Measurements from ENCODE around the gene MED13L.
"Not testable (repeated sequence)": the region's sequence is repeated elsewhere in the genome, so short reads cannot be mapped to it uniquely, and the experiment has no call there.

Gene MED13L

DNA sequence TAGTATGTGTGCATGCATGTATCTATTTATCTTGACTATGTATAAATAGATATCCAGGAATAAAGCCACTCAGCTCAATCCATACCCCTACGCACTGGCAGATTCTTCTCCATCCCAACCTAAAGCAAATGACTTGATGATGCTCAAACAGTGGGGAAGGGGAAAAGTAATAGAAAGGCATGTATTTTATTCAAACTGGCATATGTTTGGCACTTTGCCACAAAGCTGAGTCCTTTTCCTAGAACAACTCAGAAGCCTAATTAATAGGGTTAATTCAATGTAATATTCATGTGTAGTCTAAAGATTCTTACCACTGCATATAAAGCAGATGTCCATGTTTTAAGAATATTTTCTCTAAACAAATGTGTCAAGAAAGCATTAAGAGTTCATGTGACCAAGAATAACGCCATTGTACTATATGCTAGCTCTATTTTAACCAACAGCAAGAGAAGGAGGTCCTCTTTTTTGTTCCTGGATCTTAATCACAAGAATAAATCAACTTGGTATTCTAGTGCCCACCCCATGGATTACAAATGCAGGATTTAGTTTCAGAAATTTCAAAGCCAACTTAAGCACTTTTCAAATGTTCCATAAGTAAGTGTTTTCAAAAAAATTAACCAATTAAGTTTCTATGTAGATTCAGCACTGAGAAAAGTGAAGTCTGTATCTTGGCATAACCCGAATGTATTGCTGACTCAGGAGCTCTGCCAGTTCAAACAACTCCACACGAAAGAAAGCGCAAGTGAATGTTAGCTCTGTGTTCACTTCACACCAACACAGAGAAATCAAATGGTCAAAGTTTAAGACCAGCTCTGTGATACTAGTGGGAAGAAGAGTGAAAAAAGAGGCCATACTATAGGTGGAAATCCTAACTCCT, 233.6 kb downstream of the MED13L start:
- no peak for DNase-seq

DNA sequence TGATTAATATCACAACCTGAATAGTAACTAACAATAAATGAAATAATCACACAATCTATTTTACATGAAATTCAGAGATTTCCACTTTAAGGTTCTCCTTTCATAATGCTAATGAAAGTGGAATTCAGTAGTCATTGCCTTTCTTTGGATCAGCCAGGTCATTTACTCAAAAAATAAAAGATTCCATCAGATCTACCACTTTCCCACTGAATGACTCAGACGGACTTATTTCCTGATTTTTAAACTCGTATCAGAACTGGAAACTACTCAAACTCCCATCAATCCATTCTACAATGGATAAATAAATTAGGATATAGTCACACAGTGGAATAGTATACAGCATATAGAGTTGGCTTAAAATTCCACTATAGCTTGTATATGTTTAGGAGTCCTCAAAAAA, 237.1 kb downstream of the MED13L start:
- DNase-seq, result no peak

DNA sequence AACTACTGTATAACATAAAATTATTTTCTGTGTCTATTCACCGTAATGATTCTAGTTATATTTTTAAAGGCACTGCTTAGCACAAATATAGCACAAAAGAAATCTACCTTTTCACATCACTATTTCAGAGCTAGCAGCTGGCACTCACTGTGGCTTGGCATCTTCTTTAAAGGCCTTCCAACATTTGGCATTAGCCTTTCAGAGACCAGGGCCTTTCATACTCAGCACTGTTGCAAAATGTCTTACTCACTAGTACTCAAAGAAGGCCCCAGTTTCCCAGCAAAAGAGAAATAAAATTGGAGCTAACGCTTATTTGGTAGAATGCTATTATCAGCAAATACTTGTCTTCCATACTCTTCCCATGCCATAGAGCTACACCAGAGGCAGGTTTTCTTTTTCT, 238.4 kb downstream of the MED13L start:
- no peak for DNase-seq

DNA sequence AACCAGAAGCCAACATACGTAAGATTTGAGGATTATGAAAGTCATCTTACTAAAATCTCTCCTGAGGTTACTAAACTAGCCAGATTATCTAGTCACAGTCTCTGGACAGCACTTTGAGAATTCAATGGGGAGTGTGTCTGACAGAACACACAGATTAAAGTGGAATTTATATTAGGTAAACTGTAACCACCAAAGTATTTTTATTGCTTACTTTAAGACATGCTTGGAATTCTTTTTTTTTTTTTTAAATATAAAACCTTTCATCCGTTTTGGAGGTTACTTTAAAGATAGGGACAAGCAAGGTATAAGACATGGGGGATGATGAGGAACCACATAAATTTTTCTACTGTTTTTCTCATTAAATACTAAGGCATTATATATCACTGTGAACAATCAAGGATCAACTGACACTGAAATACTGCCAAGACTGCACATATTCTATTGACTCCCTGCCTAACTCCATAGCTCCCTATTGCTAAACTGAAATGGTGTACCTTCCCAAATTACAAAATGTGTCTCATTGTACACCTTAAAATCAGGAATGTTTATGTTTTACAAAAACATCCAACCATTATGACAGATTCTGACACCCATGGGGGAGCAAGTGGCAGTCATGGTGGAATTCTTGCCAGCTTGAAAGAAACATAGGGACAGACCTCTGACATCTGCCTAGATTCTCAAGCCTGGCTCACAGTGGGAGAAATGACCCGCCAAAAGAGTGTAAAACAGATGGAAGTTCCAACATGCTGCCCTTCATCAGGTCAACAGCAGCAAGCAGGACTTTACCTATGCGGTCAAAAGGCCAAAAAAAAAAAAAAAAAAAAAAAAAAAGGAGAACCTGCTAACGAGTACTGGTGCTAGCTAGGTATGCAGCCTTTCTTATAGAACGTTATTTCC, 239.3 kb downstream of the MED13L start:
- no peak for DNase-seq

DNA sequence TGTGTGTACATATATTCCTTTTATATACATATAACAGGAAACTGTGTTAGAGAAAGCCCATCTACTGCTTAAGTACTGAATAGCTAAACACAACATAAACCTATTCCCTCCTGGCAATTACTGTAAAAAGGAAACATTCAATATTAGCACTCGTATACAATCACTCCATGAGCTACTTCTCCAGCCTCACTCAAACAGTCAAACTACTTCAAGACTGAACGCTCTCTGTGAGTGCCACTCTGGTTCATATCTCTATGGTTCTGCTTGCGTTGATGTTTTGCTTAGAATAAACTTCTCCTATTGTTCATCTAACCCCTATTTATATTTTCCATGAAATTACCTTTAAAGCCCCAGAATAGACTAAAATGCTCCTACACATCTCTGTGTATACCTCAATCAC, 243.7 kb downstream of the MED13L start:
- DNase-seq, result no peak

DNA sequence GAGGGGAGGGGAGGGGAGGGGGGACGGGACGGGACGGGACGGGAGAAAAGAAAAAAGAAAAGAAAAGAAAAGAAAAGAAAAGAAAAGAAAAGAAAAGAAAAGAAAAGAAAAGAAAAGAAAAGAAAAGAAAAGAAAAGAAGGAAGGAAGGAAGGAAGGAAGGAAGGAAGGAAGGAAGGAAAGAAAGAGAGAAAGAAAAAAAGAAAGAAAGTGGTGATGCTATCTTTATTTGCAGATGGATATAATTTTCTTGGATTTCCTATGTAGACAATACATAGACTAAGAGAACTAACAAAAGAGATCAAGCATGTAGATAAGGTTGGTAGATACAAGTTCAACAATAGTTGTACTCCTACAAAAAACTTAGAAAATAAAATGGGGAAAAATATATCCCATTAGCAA, 245.9 kb downstream of the MED13L start:
- DNase-seq, result not testable (repeated sequence)

DNA sequence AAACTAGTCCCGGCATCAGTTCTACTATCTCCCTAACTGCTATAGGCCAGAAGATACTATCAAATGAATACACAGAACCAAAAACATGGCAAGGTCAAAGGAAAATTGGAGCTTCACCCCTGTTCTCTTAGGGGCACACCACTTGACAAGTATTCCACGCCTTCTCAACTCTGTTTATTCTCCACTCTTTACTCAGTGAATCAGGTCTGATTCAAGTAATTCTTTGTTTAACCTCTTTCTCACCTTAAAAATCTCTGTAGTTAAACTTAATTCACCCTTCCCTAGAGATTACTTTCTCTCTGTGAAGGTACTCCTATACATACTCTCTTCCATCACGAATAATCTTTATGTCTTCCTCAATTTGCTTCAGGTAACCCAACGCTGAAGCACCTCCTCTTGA, 248.9 kb downstream of the MED13L start:
- DNase-seq, result no peak

DNA sequence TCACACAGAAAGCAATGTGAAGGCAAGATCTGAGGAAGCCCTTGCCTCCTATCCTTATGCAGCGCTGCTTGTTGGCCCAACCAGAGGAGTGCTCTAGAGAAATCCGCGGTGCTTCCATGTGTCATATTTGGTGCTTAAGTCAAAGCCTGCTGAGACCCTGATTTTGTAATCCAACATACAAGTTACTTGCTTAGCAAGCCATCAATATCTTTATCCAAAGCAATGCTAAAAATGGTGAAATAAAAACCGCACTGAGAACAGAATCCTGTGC, 250.0 kb downstream of the MED13L start:
- no peak for DNase-seq

DNA sequence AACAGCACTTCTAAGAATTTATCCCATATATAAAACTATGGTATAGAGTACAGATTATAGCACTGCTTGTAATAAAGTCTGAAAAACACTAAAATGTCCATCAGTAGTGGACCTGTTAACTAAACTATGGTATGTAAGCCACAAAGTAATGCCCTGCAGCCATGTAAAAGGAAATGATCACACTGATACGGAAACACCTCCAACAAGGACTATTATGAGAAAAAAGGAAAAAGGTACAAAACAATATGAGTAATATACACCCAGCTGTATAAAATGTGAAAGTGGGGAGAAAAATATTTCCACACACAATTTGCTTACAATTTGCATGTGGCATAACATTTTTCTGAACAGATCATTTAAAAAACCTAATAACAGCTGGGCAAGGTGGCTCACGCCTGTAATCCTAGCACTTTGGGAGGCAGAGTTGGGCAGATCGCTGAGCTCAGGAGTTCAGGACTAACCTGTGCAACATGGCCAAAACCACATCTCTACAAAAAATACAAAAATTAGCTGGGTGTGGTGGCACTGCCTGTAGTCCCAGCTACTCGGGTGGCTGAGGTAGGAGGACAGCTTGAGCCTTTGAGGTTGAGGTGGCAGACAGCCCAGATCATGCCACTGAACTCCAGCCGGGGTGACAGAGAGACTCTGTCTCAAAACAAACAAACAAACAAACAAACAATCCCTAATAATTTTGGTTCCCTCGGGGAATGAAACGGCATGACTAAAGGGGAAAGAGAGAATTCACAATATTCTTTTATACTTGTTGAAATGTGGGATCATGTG, 250.5 kb downstream of the MED13L start:
- no peak for DNase-seq

DNA sequence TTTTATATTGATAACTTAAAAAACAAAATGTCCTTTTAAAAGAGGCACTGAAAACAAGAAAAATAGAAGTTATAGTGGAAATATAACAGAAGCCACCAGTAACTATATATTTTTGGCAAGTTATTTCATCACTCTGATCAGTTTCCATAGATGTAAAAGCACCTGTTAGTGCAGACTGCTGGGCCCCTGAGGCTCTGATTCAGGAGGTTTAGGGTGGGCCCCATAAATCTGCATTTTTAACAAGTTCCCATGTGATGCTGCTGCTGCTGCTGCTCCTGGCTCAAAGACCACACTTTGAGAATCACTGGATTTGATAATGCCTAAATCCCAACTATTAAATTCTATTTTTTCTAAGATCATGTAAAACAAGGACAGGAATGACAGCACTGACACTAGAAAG, 251.1 kb downstream of the MED13L start:
- no peak for DNase-seq

DNA sequence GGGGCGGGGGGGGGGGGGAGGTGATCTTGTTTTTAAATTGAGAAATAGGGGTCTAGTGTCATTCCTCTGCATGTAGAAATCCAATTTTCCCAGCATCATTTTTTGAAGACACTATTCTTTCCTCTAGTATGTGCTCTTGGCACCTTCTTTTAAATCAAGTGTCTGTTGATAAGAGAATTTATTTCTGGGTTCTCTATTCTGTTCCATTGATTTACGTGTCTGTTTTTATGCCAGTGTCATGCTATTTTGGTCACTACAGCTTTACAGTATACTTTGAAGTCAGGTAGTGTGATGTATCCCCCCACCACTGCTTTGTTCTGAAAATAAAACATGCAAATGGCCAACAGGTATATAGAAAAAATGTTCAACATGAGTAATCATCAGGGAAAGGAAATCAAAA, 252.7 kb downstream of the MED13L start:
- no peak for DNase-seq

DNA sequence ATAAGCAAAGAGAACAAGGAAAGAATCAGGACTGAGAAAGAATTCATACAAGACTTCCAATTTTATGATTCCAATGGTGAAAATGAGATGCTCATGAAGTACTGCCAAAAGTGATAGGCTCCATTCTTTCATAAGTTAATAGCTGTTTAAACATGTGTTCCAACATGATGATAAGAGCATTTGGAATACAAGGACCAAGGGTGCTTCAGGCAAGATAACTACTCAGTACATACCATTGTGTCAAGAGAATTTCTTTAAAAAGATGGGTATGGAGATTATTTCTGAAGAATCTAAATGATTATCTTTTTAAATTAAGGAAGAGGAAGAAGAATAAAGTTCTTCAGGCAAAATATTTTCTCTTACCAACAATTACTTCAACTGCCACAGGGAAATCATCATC, 258.1 kb downstream of the MED13L start:
- no peak for DNase-seq

DNA sequence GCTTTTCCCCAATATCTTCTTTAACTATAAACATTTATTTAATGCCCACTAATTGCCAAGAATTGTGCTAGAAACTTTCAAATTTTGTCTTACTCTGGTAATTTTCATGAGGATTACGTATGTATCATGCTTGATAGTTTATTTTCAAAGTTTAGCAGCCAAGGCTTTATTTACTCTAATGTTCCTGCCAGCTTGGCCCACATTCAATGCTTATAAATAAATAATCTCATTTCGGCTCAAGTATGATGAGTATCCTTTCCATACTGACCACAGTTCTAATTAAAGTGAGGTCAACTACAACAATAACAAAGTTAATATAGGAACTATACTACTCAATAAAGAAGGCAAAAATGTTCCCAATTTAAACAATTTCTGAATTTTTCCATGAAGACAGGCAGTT, 259.2 kb downstream of the MED13L start:
- DNase-seq, result no peak

DNA sequence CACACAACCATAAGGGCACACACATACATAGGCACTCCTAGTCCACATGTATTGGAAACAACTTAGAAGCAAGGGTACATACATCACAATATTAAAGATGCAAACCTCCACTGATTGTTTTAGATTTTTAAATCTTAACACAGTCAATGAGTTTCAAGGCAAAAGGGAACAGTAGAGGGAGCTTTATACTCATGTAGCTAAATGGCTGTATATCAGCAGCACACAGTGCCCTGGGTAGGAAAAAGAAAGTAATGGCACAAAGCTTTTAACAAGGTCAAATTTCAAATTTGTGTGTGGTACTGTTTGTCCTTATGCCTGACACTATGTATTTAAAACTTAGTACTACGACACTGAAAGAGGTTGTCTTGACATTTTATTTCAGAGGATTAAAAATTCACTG, 262.0 kb downstream of the MED13L start:
- DNase-seq, result peak; percentile 9

DNA sequence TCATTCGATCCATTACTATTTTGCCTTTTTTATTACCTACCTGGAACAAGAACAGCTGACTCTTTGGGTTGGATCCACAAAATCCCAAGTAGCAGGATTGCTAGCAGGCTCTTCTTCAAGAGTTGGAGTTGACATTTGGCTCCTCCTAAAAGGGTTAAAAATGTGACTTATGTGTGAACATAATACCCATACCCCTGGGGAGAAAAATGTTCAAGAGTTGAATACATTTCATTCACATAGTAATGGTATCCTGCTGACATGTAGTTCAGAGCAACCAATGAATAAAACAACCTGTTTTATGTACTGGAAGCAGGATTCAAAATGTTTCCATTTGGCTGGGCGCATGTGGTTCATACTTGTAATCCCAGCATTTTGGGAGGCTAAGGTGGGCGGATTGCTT, 264.7 kb downstream of the MED13L start:
- DNase-seq, result no peak

DNA sequence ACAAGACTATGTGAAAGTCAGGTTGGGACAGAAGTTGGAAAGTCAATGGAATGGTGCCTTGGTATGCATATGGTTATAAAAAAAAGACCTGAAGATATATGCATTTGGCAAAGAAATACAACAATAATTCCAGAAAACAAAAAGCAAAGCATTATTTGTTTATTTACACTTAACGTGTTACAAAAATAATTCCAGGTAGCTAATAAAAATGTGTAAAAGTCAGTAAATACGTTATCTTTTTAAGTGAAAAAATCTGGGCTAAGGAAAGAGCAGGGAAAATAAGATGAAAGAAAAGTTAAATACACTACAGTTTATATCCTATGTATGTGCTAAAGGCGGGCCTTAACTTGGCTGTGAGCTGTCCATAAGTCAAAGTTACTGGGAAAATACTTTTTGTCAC, 266.3 kb downstream of the MED13L start:
- DNase-seq, result no peak

DNA sequence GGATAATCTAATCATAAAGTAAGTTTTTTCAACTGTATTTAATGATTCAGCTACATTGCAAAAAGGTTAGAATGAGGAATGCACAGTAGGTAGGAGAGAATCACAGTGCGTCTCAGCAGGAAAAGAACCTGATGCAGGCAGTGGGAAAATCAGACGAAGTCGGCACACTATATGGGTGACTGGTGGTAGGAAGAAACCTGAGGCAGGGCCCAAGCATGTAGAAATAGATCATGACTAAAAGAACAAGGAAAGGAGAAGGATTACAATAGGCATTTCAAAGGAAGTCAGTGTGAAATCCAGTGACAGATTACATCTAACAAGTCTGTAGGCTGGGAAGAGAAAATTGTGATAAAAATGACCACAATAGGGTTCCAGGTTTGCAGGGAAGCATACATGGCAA, 267.0 kb downstream of the MED13L start:
- DNase-seq, result no peak

DNA sequence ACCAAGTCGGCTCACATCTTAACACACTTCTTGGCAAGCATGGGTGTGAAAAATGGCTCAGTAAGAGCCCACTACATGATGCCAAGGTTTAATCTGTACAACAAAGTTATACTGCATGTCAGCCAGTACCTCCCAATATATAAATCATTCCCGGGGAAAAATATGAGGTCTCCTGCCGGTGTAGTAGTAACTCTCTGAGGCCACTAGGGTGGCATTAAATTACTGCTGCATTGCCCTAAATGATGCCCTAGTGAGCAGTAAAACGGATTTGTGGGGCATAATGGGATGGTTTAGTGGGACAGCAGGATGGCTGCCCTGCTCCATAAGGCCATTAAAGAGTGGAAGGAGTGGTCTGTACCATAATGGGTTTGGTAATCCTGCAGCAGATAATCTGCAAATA, 267.7 kb downstream of the MED13L start:
- DNase-seq, result no peak

DNA sequence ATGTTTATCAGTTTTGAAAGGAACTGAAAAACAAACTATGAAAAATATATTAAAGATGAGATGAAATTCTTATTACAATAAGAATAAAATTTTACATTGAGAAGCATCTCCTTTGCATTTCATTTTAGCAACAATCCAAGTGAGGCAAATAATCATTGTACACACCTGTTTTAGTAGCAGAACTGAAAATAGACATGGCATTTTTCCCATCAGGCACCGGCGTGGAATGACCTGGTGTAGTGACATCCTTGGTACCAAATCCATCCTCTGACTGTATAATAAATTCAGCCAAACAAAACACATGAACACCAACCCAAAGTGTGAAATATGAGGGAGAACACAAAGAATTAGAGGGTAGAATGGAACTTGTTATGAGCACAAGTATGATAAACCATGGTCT, 271.4 kb downstream of the MED13L start:
- no peak for DNase-seq

DNA sequence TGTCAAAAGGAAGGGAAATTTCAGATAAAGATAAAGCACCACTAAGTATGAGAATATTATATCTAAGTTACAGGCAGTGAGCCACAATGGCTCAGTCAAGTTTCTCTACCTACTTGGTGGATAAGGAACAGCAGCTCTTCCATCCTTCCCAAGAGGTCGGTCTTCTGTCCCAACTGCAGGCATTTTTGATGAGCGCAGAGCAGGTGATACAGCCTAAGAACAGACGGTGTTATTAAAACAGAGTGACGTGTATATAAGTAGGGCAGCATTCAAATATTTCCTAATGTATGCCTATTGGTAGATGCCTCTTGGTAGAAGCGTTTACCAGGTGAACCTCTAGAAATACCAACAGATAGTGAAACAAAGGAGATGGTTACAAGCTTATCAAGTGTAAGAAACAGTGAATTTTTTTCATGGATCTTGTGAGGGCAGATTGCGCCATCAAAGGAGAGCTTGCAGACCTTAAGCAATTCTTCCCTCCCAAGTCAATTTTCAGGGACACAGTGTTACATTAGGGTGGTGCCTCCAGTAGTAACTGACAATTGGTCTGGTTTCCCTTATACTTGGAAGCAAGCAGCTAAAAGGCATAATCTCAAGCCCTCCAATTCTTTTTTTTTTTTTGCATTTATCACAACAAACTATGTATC, 274.5 kb downstream of the MED13L start:
- no peak for DNase-seq

DNA sequence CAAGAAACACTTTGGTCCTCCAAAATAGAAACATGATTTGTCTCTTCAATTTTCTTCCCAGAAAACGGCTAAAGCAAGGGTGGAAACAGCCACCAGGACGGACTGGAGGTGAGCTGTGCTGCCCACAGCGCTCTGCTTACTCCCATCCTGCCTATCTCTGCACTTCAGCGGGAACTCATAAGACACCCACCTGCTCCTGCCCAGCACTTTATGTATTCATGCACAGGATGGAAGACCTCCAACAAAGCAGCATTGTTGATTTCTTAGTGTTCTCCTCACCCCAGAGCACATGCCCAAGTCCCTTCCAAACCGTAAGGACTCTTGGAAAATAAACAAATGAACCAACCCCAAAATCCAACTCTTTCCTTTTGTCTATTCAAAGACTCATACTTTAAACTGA, 277.2 kb downstream of the MED13L start:
- no peak for DNase-seq

DNA sequence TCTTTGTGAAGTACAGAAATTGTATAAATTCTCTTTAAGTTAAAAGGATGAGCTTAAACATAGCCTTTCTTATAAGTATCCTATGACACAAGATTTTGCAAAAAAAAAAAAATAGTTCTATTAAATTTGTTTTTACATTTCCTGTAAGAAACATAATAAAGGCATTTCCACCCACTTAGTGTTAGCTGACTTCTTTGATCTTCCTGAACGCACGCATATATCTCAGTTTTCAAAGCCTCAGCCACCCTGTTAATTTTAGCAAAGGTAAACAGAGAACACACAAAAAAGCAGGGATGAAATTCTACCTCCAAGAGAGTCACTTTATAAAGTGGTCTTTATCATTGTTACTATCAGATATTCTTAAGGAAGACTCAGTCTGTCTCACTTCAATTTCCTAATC, 277.9 kb downstream of the MED13L start:
- no peak for DNase-seq
